Panc1 (cell line): ENCODE measurements around the gene SFTA2.
"Not testable (repeated sequence)": the region's sequence is repeated elsewhere in the genome, so short reads cannot be mapped to it uniquely, and the experiment has no call there.

Experiments used
- TCF7L2 ChIP-seq: IDR thresholded peaks from 2 replicates; pipeline ENCODE4 v1.6.1; 2011; ENCODE audit warnings: mild to moderate bottlenecking, low read depth, low read length, inconsistent platforms
- TF ChIP-seq, protein P1 (sequence below): fragments of 450-650 bp; IDR thresholded peaks from 2 replicates; pipeline ENCODE4 v1.5.1; 2017; ENCODE audit warnings: mild to moderate bottlenecking

DNA sequence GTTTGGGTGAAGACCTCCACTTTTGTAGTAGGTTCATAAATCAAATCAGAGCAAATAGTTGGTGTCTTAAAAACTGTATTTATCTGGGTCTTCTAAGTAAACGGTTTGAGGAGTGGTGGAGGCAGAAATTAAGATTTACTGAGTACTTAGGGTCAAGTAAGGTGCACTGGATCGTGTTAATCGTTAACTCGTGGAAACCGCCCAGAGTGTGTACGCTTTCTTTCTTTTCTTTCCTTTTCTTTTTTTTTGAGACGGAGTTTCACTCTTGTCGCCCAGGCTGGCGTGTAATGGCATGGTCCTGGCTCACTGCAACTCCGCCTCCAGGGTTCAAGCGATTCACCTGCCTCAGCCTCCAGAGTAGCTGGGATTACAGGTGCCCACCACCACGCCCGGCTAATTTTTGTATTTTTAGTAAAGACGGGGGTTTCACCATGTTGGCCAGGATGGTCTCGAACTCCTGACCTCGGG, 24.6 kb downstream of the SFTA2 start:
- TF ChIP-seq, protein P1, sequence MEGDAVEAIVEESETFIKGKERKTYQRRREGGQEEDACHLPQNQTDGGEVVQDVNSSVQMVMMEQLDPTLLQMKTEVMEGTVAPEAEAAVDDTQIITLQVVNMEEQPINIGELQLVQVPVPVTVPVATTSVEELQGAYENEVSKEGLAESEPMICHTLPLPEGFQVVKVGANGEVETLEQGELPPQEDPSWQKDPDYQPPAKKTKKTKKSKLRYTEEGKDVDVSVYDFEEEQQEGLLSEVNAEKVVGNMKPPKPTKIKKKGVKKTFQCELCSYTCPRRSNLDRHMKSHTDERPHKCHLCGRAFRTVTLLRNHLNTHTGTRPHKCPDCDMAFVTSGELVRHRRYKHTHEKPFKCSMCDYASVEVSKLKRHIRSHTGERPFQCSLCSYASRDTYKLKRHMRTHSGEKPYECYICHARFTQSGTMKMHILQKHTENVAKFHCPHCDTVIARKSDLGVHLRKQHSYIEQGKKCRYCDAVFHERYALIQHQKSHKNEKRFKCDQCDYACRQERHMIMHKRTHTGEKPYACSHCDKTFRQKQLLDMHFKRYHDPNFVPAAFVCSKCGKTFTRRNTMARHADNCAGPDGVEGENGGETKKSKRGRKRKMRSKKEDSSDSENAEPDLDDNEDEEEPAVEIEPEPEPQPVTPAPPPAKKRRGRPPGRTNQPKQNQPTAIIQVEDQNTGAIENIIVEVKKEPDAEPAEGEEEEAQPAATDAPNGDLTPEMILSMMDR: not testable (repeated sequence)
- TF ChIP-seq TCF7L2: not testable (repeated sequence)
